C1 segment of cervical spinal cord (tissue), 14 donors: Measurements from ENCODE around the gene H19.

Experiments
- DNase-seq, 14 donors: peaks; one replicate each; lab custom pipeline; 2025; lab: John Stamatoyannopoulos, UW

Gene H19

GRCh38 chr11:1947592-1948237 is 49.9 kb downstream of the H19 start:
- DNase-seq = no peak

- DNase-seq = no peak
These were observed 50.7 kb downstream of the H19 start, which contains the start of gene MRPL23 for GRCh38 chr11:1946812-1947484. TSS of gene MRPL23 (plus strand) at chr11:1947332. CDS start at chr11:1947363, 31 bp downstream.
